Hepatocyte (in vitro differentiated cells): ENCODE measurements around the gene ITGA11.

Experiments
- EZH2 ChIP-seq: fragments of 200-600 bp; sonication (generic); IDR thresholded peaks from 2 replicates; pipeline ENCODE4 v1.6.1; 2016; ENCODE audit warnings: antibody characterized with exemption, mild to moderate bottlenecking, borderline replicate concordance
- EZH2phosphoT487 ChIP-seq: fragments of 200-600 bp; sonication (generic); IDR thresholded peaks from one replicate; pipeline ENCODE4 v1.6.1; 2018; ENCODE audit warnings: antibody characterized with exemption, mild to moderate bottlenecking, low read depth, moderate library complexity; ENCODE audit not compliant: unreplicated experiment, severe bottlenecking
- TF ChIP-seq, protein P1 (sequence below): fragments of 200-600 bp; sonication (generic); IDR thresholded peaks from 2 replicates; pipeline ENCODE4 v1.5.1; 2016; ENCODE audit warnings: antibody characterized with exemption, mild to moderate bottlenecking; ENCODE audit not compliant: poor library complexity

DNA sequence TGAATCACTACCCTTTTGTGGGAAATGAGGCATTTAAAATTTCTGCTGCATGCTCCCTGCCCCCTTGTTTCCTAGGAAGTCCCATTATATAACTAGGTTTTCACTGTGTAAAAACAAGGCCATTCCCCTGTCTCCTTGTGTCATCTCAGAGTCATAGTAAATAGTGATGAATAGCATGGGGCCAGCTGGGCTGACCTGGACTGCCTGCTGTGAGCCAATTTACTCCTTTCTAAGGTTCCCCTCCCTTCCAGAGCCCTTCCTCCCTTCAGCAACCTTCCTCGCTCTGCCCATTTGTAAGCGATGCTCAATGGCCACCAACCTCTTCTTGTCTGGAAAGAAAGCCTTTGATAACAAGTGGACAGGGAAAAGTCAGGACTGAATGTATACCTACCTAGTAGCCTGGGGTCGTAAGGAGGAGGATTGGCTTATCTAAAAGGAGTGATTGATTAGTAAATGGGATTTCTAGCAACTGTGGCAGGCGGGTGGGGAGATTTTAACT lies 11.7 kb downstream of the ITGA11 start:
- TF ChIP-seq, protein P1, sequence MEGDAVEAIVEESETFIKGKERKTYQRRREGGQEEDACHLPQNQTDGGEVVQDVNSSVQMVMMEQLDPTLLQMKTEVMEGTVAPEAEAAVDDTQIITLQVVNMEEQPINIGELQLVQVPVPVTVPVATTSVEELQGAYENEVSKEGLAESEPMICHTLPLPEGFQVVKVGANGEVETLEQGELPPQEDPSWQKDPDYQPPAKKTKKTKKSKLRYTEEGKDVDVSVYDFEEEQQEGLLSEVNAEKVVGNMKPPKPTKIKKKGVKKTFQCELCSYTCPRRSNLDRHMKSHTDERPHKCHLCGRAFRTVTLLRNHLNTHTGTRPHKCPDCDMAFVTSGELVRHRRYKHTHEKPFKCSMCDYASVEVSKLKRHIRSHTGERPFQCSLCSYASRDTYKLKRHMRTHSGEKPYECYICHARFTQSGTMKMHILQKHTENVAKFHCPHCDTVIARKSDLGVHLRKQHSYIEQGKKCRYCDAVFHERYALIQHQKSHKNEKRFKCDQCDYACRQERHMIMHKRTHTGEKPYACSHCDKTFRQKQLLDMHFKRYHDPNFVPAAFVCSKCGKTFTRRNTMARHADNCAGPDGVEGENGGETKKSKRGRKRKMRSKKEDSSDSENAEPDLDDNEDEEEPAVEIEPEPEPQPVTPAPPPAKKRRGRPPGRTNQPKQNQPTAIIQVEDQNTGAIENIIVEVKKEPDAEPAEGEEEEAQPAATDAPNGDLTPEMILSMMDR: no peak
- TF ChIP-seq EZH2phosphoT487: no peak
- no peak for TF ChIP-seq EZH2
